ENCODE measurements around the gene FOXI1.

Gene FOXI1

GRCh38 chr5:170059221-170059620, 46.5 kb upstream of the FOXI1 start:
- no peak overlapping the region for H2AFZ ChIP-seq (ENCODE audit: low read length)
- H3K36me3 ChIP-seq (ENCODE audit: insufficient read depth, low read length): peaks cover 13% of the 10 kb centered on the region; the same call in 1 of the 2 replicates
- H3K9me2 ChIP-seq (replicated peaks; ENCODE audit: low read depth, low read length): no peaks in the 10 kb centered on the region
- no peak overlapping the region for H3K4me2 ChIP-seq (ENCODE audit: low read depth, low read length, poor library complexity, severe bottlenecking)
- no peaks in the 10 kb centered on the region for H3K79me2 ChIP-seq (ENCODE audit: insufficient read depth, low read length)
- H3K9ac ChIP-seq (ENCODE audit: low read depth, low read length, poor library complexity, severe bottlenecking): no peak overlapping the region
- no peak for TF ChIP-seq EZH2phosphoT487 (IDR thresholded peaks at IDR 0.05; ENCODE audit: borderline replicate concordance)
- TF ChIP-seq CTCF (conservative IDR thresholded peaks at IDR 0.05; ENCODE audit: low read length): no peak
- H3K4me3 ChIP-seq (ENCODE audit: low read length, poor library complexity, severe bottlenecking): no peak overlapping the region
- H3K27me3 ChIP-seq (ENCODE audit: insufficient read depth, low read length, poor library complexity, severe bottlenecking): no peaks in the 10 kb centered on the region
- no peaks in the 10 kb centered on the region for H4K20me1 ChIP-seq (ENCODE audit: insufficient read depth, low read length, poor library complexity, severe bottlenecking)
- no peaks in the 10 kb centered on the region for H3K9me3 ChIP-seq (ENCODE audit: insufficient read depth, low read depth, low read length)
- H3F3A ChIP-seq (ENCODE audit: low read depth): no peaks in the 10 kb centered on the region
- no peaks in the 10 kb centered on the region for H3K4me1 ChIP-seq (ENCODE audit: insufficient read depth, low read length, poor library complexity, severe bottlenecking)

- Histone ChIP-seq H3K4me3 (ENCODE audit: low read length, poor library complexity, severe bottlenecking) (no peak overlapping the region), H3K36me3 (ENCODE audit: insufficient read depth, low read length) (peaks cover 29% of the 10 kb centered on the region; the same call in 1 of the 2 replicates), H3K4me2 (ENCODE audit: low read depth, low read length, poor library complexity, severe bottlenecking) (no peak overlapping the region), H4K20me1 (ENCODE audit: insufficient read depth, low read length, poor library complexity, severe bottlenecking) (no peaks in the 10 kb centered on the region), H3K9me2 (replicated peaks; ENCODE audit: low read depth, low read length) (no peaks in the 10 kb centered on the region), H3K79me2 (ENCODE audit: insufficient read depth, low read length) (no peaks in the 10 kb centered on the region), H3K27me3 (ENCODE audit: insufficient read depth, low read length, poor library complexity, severe bottlenecking) (no peaks in the 10 kb centered on the region), H3K9me3 (ENCODE audit: insufficient read depth, low read depth, low read length) (no peaks in the 10 kb centered on the region), H3K9ac (ENCODE audit: low read depth, low read length, poor library complexity, severe bottlenecking) (no peak overlapping the region), H3K4me1 (ENCODE audit: insufficient read depth, low read length, poor library complexity, severe bottlenecking) (no peaks in the 10 kb centered on the region), H3F3A (ENCODE audit: low read depth) (no peaks in the 10 kb centered on the region), H2AFZ (ENCODE audit: low read length) (no peak overlapping the region)
- TF ChIP-seq EZH2phosphoT487 (IDR thresholded peaks at IDR 0.05; ENCODE audit: borderline replicate concordance): no peak
- no peak for TF ChIP-seq CTCF (conservative IDR thresholded peaks at IDR 0.05; ENCODE audit: low read length)
Observed at GRCh38 chr5:170067152-170067551, 38.5 kb upstream of the FOXI1 start.

- Histone ChIP-seq H3K9ac (ENCODE audit: low read depth, low read length, poor library complexity, severe bottlenecking) (no peak overlapping the region), H3K4me2 (ENCODE audit: low read depth, low read length, poor library complexity, severe bottlenecking) (no peak overlapping the region), H3F3A (ENCODE audit: low read depth) (no peaks in the 10 kb centered on the region), H3K4me3 (ENCODE audit: low read length, poor library complexity, severe bottlenecking) (no peak overlapping the region), H3K36me3 (ENCODE audit: insufficient read depth, low read length) (peaks cover 29% of the 10 kb centered on the region; the same call in 1 of the 2 replicates), H4K20me1 (ENCODE audit: insufficient read depth, low read length, poor library complexity, severe bottlenecking) (no peaks in the 10 kb centered on the region), H3K4me1 (ENCODE audit: insufficient read depth, low read length, poor library complexity, severe bottlenecking) (no peaks in the 10 kb centered on the region), H3K9me2 (replicated peaks; ENCODE audit: low read depth, low read length) (no peaks in the 10 kb centered on the region), H2AFZ (ENCODE audit: low read length) (no peak overlapping the region), H3K79me2 (ENCODE audit: insufficient read depth, low read length) (no peaks in the 10 kb centered on the region), H3K27me3 (ENCODE audit: insufficient read depth, low read length, poor library complexity, severe bottlenecking) (no peaks in the 10 kb centered on the region), H3K9me3 (ENCODE audit: insufficient read depth, low read depth, low read length) (no peaks in the 10 kb centered on the region)
- no peak for TF ChIP-seq CTCF (conservative IDR thresholded peaks at IDR 0.05; ENCODE audit: low read length)
- TF ChIP-seq EZH2phosphoT487 (IDR thresholded peaks at IDR 0.05; ENCODE audit: borderline replicate concordance): no peak
Observed at GRCh38 chr5:170067574-170068170, 38.0 kb upstream of the FOXI1 start.
